Measurements from ENCODE around the gene TMEM176A. TPM values are rescaled to one million over a fixed set of nuclear protein-coding genes. Genes with fewer than 3 reads are reported as not detected.
"Not testable (repeated sequence)": the region's sequence is repeated elsewhere in the genome, so short reads cannot be mapped to it uniquely, and the experiment has no call there.

Gene TMEM176A
- total RNA-seq, 1 donor from 2014 or later = 31.5 TPM

GRCh38 chr7:150805864-150806263, 5.3 kb downstream of the TMEM176A start:
- Histone ChIP-seq H3K36me3 (no peaks in the 10 kb centered on the region), H3K27me3 (no peaks in the 10 kb centered on the region), H3K4me3 (no peak overlapping the region), H3K9me3 (peaks cover 0 to 8% of the 10 kb centered on the region in 2 donors), H3K4me1 (no peaks in the 10 kb centered on the region), H3K27ac (no peak overlapping the region)
- intact Hi-C loops (cut with DNase I) = no loop called here
- TF ChIP-seq, protein P1, sequence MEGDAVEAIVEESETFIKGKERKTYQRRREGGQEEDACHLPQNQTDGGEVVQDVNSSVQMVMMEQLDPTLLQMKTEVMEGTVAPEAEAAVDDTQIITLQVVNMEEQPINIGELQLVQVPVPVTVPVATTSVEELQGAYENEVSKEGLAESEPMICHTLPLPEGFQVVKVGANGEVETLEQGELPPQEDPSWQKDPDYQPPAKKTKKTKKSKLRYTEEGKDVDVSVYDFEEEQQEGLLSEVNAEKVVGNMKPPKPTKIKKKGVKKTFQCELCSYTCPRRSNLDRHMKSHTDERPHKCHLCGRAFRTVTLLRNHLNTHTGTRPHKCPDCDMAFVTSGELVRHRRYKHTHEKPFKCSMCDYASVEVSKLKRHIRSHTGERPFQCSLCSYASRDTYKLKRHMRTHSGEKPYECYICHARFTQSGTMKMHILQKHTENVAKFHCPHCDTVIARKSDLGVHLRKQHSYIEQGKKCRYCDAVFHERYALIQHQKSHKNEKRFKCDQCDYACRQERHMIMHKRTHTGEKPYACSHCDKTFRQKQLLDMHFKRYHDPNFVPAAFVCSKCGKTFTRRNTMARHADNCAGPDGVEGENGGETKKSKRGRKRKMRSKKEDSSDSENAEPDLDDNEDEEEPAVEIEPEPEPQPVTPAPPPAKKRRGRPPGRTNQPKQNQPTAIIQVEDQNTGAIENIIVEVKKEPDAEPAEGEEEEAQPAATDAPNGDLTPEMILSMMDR (IDR thresholded peaks at IDR 0.05) = no peak
- DNase-seq (ENCODE audit: low spot score in 2 of 2) = no peak

DNA sequence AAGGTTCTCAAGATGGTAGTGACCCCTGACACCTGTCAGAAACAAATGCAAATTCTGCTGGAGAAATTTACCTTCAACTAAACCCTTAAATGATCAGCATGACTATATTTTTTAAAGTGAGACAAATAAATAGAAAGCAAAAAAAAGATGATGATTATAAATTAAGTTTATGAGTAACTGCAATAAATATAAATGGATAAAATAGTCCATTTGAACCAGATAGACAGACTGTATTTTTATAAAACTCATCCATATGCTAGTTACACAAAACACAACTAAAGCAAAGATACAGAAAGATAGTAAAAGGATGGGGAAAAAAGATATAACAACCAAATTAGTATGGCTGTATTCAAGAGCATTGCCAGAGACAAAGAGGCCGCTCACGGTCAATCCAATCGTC, 5.9 kb downstream of the TMEM176A start:
- H3K4me3 ChIP-seq = no peak overlapping the region
- no peak overlapping the region for H3K27ac ChIP-seq
- no peak for DNase-seq (ENCODE audit: low spot score in 2 of 2)
- TF ChIP-seq, protein P1 (IDR thresholded peaks at IDR 0.05) = no peak
- no peaks in the 10 kb centered on the region for H3K36me3 ChIP-seq
- H3K4me1 ChIP-seq = no peaks in the 10 kb centered on the region
- intact Hi-C loops (cut with DNase I) = no loop called here
- H3K9me3 ChIP-seq = peaks cover 0 to 8% of the 10 kb centered on the region in 2 donors
- H3K27me3 ChIP-seq = no peaks in the 10 kb centered on the region

GRCh38 chr7:150806863-150807262, 6.3 kb downstream of the TMEM176A start:
- H3K4me3 ChIP-seq = no peak overlapping the region
- H3K27ac ChIP-seq = no peak overlapping the region
- DNase-seq (ENCODE audit: low spot score in 2 of 2) = no peak
- H3K9me3 ChIP-seq = peaks cover 0 to 8% of the 10 kb centered on the region in 2 donors
- H3K36me3 ChIP-seq = no peaks in the 10 kb centered on the region
- H3K27me3 ChIP-seq = no peaks in the 10 kb centered on the region
- intact Hi-C loops (cut with DNase I) = no loop called here
- TF ChIP-seq, protein P1 (IDR thresholded peaks at IDR 0.05) = no peak
- H3K4me1 ChIP-seq = no peaks in the 10 kb centered on the region

DNA sequence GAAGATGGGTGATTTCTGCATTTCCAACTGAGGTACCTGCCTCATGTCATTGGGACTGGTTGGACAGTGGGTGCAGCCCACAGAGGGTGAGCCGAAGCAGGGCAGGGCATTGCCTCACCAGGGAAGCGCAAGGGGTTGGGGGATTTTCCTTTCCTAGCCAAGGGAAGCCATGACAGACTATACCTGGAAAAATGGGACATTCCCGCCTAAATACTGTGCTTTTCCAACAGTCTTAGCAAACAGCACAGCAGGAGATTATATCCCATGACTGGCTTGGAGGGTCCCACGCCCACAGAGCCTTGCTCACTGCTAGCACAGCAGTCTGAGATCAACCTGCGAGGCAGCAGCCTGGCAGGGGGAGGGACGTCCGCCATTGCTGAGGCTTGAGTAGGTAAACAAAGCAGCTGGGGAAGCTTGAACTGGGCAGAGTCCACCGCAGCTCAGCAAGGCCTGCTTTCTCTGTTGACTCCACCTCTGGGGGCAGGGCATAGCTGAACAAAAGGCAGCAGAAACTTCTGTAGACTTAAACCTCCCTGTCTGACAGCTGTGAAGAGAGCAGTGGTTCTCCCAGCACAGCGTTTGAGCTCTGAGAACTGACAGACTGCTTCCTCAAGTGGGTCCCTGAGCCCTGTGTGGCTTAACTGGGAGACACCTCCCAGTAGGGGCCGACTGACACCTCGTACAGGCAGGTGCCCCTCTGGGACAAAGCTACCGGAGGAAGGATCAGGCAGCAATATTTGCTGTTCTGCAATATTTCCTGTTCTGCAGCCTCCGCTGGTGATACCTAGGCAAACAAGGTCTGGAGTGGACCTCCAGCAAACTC, 7.3 kb downstream of the TMEM176A start:
- H3K36me3 ChIP-seq; intact Hi-C loops (cut with DNase I); DNase-seq (ENCODE audit: low spot score in 2 of 2); H3K9me3 ChIP-seq; H3K27me3 ChIP-seq; H3K4me3 ChIP-seq; H3K4me1 ChIP-seq; H3K27ac ChIP-seq: not testable (repeated sequence)

DNA sequence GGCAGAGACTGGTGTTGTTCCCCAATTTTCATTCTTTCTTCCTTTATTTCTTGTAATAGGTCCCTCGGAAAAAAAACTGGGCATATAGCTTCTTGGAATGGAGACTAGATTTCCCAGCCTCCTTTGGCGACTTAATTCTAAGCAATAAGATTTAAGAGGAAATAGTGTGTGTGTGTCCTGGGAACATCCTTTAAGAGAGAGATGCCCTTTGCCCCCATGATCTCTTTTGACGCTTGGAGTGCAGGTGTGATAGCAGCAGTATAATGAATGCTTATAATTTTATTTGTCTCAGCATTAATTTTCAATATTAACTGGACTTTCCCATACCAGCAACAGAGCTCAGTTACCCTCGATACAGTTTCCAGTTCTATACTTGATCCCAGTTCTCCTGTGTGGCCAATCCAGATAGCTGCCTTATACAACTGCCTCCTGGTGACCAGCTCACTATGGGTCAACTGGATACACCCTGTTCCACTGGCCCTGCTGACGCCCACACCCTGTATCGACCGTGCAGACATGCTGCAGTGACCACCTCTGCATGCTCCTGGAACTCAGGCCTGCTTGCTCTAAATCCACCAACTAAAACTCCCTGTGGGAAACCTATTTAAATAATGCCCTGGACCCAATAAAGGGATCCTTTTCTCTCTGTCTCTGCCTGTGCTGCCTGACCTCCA, 13.9 kb downstream of the TMEM176A start:
- Histone ChIP-seq H3K36me3 (no peaks in the 10 kb centered on the region), H3K9me3 (peaks cover 3 to 19% of the 10 kb centered on the region in 2 donors), H3K4me3 (no peak overlapping the region), H3K4me1 (no peaks in the 10 kb centered on the region), H3K27me3 (no peaks in the 10 kb centered on the region), H3K27ac (no peak overlapping the region)
- TF ChIP-seq, protein P1 (IDR thresholded peaks at IDR 0.05) = no peak
- DNase-seq (ENCODE audit: low spot score in 2 of 2) = no peak
- intact Hi-C loops (cut with DNase I) = no loop called here

DNA sequence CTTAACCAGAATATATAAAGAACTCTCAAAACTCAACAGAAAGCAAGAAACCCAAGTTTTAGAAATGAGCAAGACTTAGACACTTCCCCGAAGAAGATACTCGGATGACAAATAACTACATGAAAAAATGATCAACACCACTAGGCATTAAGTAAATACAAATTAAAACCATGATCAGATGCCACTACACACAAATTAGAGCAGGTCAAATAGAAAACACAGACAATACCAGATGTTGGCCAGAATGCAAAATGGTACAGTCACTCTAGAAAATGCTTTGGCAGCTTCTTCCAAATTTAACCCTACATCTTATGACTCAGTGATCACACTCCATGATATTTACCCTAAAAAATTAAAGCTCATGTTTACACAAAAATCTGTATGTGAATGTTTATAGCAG, 18.4 kb downstream of the TMEM176A start:
- H3K9me3 ChIP-seq = peaks cover 3 to 19% of the 10 kb centered on the region in 2 donors
- no peaks in the 10 kb centered on the region for H3K27me3 ChIP-seq
- TF ChIP-seq, protein P1 (IDR thresholded peaks at IDR 0.05) = no peak
- no peak overlapping the region for H3K4me3 ChIP-seq
- H3K4me1 ChIP-seq = no peaks in the 10 kb centered on the region
- DNase-seq (ENCODE audit: low spot score in 2 of 2) = no peak
- H3K27ac ChIP-seq = no peak overlapping the region
- intact Hi-C loops (cut with DNase I) = no loop called here
- H3K36me3 ChIP-seq = no peaks in the 10 kb centered on the region

Measured in ascending aorta (tissue), 2 donors.